Trophoblast cell (in vitro differentiated cells and primary cell): ENCODE results near the gene ATG4C.

Source experiments
- DNase-seq, 2 donors: peaks; one replicate each; pipeline ENCODE4 v3.0.0-alpha.2; 2016
- H2AFZ ChIP-seq: 2 replicates; pipeline ENCODE4 v1.6.1; 2013; ENCODE audit warnings: low read length, moderate library complexity, mild to moderate bottlenecking; ENCODE audit not compliant: insufficient read depth, poor library complexity
- H2AK5ac ChIP-seq: 2 replicates; pipeline ENCODE4 v1.6.1; 2013; ENCODE audit warnings: mild to moderate bottlenecking, low read length
- H2BK120ac ChIP-seq: 2 replicates; pipeline ENCODE4 v1.6.1; 2013; ENCODE audit warnings: low read length, mild to moderate bottlenecking, moderate library complexity; ENCODE audit not compliant: insufficient read depth, poor library complexity
- H2BK12ac ChIP-seq: 2 replicates; pipeline ENCODE4 v1.6.1; 2013; ENCODE audit warnings: mild to moderate bottlenecking, low read length, moderate library complexity
- H2BK5ac ChIP-seq: 2 replicates; pipeline ENCODE4 v1.6.1; 2013; ENCODE audit warnings: low read length, low read depth, moderate library complexity, mild to moderate bottlenecking; ENCODE audit not compliant: poor library complexity
- H3K14ac ChIP-seq: 2 replicates; pipeline ENCODE4 v1.6.1; 2013; ENCODE audit warnings: mild to moderate bottlenecking, low read length
- H3K18ac ChIP-seq: 2 replicates; pipeline ENCODE4 v1.6.1; 2013; ENCODE audit warnings: mild to moderate bottlenecking, low read length
- H3K23ac ChIP-seq: 2 replicates; pipeline ENCODE4 v1.6.1; 2013; ENCODE audit warnings: low read length
- H3K27ac ChIP-seq: 2 replicates; pipeline ENCODE4 v1.5.1; 2013; ENCODE audit warnings: low read depth, mild to moderate bottlenecking, inconsistent platforms, low read length, moderate library complexity
- H3K27me3 ChIP-seq: 2 replicates; pipeline ENCODE4 v1.6.1; 2013; ENCODE audit warnings: inconsistent platforms, mild to moderate bottlenecking, low read length, moderate library complexity; ENCODE audit not compliant: insufficient read depth
- H3K36me3 ChIP-seq, 2 experiments: 1 replicate in 1 of 2; 2 replicates in 1 of 2; pipeline ENCODE4 v1.6.1; 2013; ENCODE audit warnings: low read length in 2 of 2, mild to moderate bottlenecking in 2 of 2, moderate library complexity in 1 of 2; ENCODE audit not compliant: insufficient read depth in 2 of 2, control insufficient read depth in 1 of 2
- H3K4ac ChIP-seq: 2 replicates; pipeline ENCODE4 v1.6.1; 2013; ENCODE audit warnings: low read depth, mild to moderate bottlenecking, low read length, moderate library complexity
- H3K4me1 ChIP-seq, 2 experiments: 1 replicate in 1 of 2; 2 replicates in 1 of 2; pipeline ENCODE4 v1.6.1; 2013; ENCODE audit warnings: low read length in 2 of 2, mild to moderate bottlenecking in 2 of 2, moderate library complexity in 1 of 2; ENCODE audit not compliant: insufficient read depth in 2 of 2, control insufficient read depth in 1 of 2
- H3K4me2 ChIP-seq: 2 replicates; pipeline ENCODE4 v1.6.1; 2013; ENCODE audit warnings: inconsistent platforms, mild to moderate bottlenecking, low read length, moderate library complexity
- H3K4me3 ChIP-seq: 2 replicates; pipeline ENCODE4 v1.5.1; 2013; ENCODE audit warnings: mild to moderate bottlenecking, low read depth, low read length, inconsistent platforms
- H3K79me1 ChIP-seq: one replicate; pipeline ENCODE4 v1.6.1; 2013; ENCODE audit warnings: low read length
- H3K79me2 ChIP-seq: 2 replicates; pipeline ENCODE4 v1.6.1; 2013; ENCODE audit warnings: low read length, mild to moderate bottlenecking; ENCODE audit not compliant: control insufficient read depth, insufficient read depth, poor library complexity
- H3K9ac ChIP-seq: 2 replicates; pipeline ENCODE4 v1.6.1; 2013; ENCODE audit warnings: mild to moderate bottlenecking, low read length
- H3K9me3 ChIP-seq: 2 replicates; pipeline ENCODE4 v1.6.1; 2013; ENCODE audit warnings: low read depth, mild to moderate bottlenecking, control low read depth, inconsistent platforms, low read length; ENCODE audit not compliant: insufficient read depth
- H4K12ac ChIP-seq: 2 replicates; pipeline ENCODE4 v1.6.1; 2013; ENCODE audit warnings: low read depth, mild to moderate bottlenecking, low read length, moderate library complexity
- H4K8ac ChIP-seq: 2 replicates; pipeline ENCODE4 v1.6.1; 2013; ENCODE audit warnings: low read depth, mild to moderate bottlenecking, low read length, moderate library complexity
- H4K91ac ChIP-seq: one replicate; pipeline ENCODE4 v1.6.1; 2013; ENCODE audit warnings: low read depth, mild to moderate bottlenecking, low read length, moderate library complexity
- WGBS: extraction: QIAGEN DNeasy Blood & Tissue Kit; methylation state at CpG from one replicate; pipeline ENCODE4 v1.1.7; 2013; ENCODE audit warnings: missing lambda C conversion rate; ENCODE audit not compliant: insufficient read length, insufficient coverage; ENCODE audit errors: extremely low coverage; 5-methylcytosine and 5-hydroxymethylcytosine counted together

ATG4C gene

GRCh38 chr1:62887799-62888507 lies 104.0 kb downstream of the ATG4C start:
- H3K36me3 ChIP-seq: no peaks in the 10 kb centered on the region
- no peak overlapping the region for H4K8ac ChIP-seq
- H2BK12ac ChIP-seq: no peak overlapping the region
- H2AK5ac ChIP-seq: no peak overlapping the region
- no CpG with 5 or more reads among the region's 6 CpGs for WGBS
- H2AFZ ChIP-seq: no peak overlapping the region
- H3K79me1 ChIP-seq: no peaks in the 10 kb centered on the region
- H3K4me1 ChIP-seq: no peaks in the 10 kb centered on the region
- H3K4me3 ChIP-seq: no peak overlapping the region
- H2BK120ac ChIP-seq: no peak overlapping the region
- no peaks in the 10 kb centered on the region for H3K9me3 ChIP-seq
- H2BK5ac ChIP-seq: no peak overlapping the region
- no peaks in the 10 kb centered on the region for H3K27me3 ChIP-seq
- no peak overlapping the region for H3K9ac ChIP-seq
- no peak overlapping the region for H3K4me2 ChIP-seq
- no peak overlapping the region for H3K23ac ChIP-seq
- no peaks in the 10 kb centered on the region for H3K79me2 ChIP-seq
- H4K12ac ChIP-seq: no peak overlapping the region
- H3K4ac ChIP-seq: no peak overlapping the region
- no peak overlapping the region for H3K18ac ChIP-seq
- H3K14ac ChIP-seq: no peak overlapping the region
- no peak for DNase-seq
- no peak overlapping the region for H3K27ac ChIP-seq
- no peak overlapping the region for H4K91ac ChIP-seq

DNA sequence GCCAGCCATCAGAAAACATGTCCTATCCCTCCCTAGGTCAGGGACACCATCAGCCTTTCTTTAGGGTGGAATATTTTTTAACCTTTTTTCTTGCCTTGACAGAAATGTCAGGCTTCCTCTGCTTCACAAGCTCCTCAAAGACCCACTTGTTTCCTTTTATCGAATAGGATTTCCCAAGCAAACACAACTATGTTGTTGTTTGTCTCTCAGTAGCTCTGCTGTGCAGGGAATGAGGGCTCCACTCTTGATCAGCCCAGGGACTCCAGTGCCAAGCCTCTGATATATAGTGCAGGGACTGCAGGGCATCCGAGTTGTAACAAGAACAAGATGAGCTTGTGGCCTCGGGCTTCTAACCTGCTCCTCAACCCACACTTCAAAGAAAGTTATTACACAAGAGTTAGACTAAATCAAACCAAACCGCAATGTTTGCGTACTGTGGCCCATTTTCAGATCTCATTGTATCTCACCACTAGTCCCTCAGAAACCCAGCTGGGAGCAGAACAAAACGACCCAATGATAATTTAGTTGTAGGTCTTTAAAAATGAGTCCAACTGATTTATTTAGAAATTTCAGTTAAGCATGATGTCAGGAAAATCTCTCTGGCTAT lies 108.1 kb downstream of the ATG4C start:
- no peak overlapping the region for H3K9ac ChIP-seq
- no peak overlapping the region for H2AK5ac ChIP-seq
- H4K91ac ChIP-seq: no peak overlapping the region
- no peak overlapping the region for H3K4ac ChIP-seq
- H2BK120ac ChIP-seq: no peak overlapping the region
- no peaks in the 10 kb centered on the region for H3K9me3 ChIP-seq
- no peak overlapping the region for H4K12ac ChIP-seq
- H3K27me3 ChIP-seq: no peaks in the 10 kb centered on the region
- no peak overlapping the region for H4K8ac ChIP-seq
- no peak overlapping the region for H3K18ac ChIP-seq
- H3K14ac ChIP-seq: no peak overlapping the region
- H3K23ac ChIP-seq: no peak overlapping the region
- H3K27ac ChIP-seq: no peak overlapping the region
- H2BK12ac ChIP-seq: no peak overlapping the region
- no CpG with 5 or more reads among the region's 6 CpGs for whole genome bisulfite sequencing
- no peak overlapping the region for H3K4me3 ChIP-seq
- no peak overlapping the region for H2AFZ ChIP-seq
- peak in 1 of 2 donors; percentile 5 for DNase-seq
- H3K79me2 ChIP-seq: no peaks in the 10 kb centered on the region
- H3K4me1 ChIP-seq: no peaks in the 10 kb centered on the region
- no peak overlapping the region for H3K4me2 ChIP-seq
- no peaks in the 10 kb centered on the region for H3K36me3 ChIP-seq
- H2BK5ac ChIP-seq: no peak overlapping the region
- no peaks in the 10 kb centered on the region for H3K79me1 ChIP-seq

DNA sequence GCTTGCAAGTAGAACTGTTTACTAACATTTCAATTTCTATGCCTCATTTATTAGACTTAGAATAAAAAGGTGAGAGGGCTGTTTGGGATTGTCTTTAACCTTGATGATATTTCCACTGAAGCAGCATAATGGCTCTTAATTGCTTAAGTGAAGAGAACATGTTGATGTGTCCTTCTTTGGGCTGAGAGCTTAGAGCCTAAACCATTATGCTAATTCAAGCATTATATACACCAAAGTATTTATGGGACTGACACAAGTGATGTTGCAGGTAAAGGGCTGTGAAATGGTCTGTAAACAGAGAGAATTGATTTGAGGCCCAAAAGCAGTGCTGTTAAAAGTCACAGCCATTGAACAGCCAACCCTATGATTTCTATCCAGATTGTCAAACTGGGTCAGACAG lies 113.9 kb downstream of the ATG4C start:
- Histone ChIP-seq H3K4ac (no peak overlapping the region), H2BK120ac (no peak overlapping the region), H3K79me2 (no peaks in the 10 kb centered on the region), H3K14ac (no peak overlapping the region), H3K4me3 (no peak overlapping the region), H3K9ac (no peak overlapping the region), H2BK12ac (no peak overlapping the region), H3K36me3 (no peaks in the 10 kb centered on the region), H3K4me1 (no peaks in the 10 kb centered on the region), H3K4me2 (no peak overlapping the region), H4K12ac (no peak overlapping the region), H2AFZ (no peak overlapping the region), H3K27ac (no peak overlapping the region), H2BK5ac (no peak overlapping the region), H3K18ac (no peak overlapping the region), H3K79me1 (no peaks in the 10 kb centered on the region), H2AK5ac (no peak overlapping the region), H3K23ac (no peak overlapping the region), H3K9me3 (no peaks in the 10 kb centered on the region), H4K8ac (no peak overlapping the region), H3K27me3 (no peaks in the 10 kb centered on the region), H4K91ac (no peak overlapping the region)
- DNase-seq: no peak

DNA sequence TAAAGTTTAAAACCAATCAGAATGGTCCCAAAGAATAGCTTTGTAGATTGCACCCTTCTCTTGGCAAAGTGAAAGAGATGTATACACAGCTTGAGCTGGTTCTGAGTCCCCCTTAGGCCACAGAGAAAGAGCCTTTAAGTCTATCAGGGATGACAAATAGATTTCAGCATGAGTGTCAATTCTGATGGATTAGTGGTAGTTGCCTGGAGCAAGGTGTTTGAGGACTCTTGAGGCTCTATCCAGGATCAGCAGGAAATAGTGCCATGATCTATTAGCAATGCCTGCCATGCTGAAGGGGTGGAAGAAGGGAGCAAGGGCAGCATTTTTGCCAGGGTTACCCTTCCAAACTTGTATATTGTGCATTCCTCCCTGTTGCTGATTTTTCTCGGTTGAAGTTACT lies 116.6 kb downstream of the ATG4C start:
- no peak overlapping the region for H3K14ac ChIP-seq
- no peaks in the 10 kb centered on the region for H3K79me1 ChIP-seq
- H3K4me1 ChIP-seq: no peaks in the 10 kb centered on the region
- no peak overlapping the region for H4K12ac ChIP-seq
- no peaks in the 10 kb centered on the region for H3K27me3 ChIP-seq
- no peak overlapping the region for H2BK5ac ChIP-seq
- DNase-seq: no peak
- no peaks in the 10 kb centered on the region for H3K9me3 ChIP-seq
- no peak overlapping the region for H2BK120ac ChIP-seq
- H3K4me2 ChIP-seq: no peak overlapping the region
- H2AK5ac ChIP-seq: no peak overlapping the region
- no peak overlapping the region for H4K91ac ChIP-seq
- no peak overlapping the region for H3K4ac ChIP-seq
- WGBS: no CpG with 5 or more reads among the region's 1 CpG
- no peak overlapping the region for H2BK12ac ChIP-seq
- H3K9ac ChIP-seq: no peak overlapping the region
- no peak overlapping the region for H3K18ac ChIP-seq
- H3K4me3 ChIP-seq: no peak overlapping the region
- H3K79me2 ChIP-seq: no peaks in the 10 kb centered on the region
- no peaks in the 10 kb centered on the region for H3K36me3 ChIP-seq
- H2AFZ ChIP-seq: no peak overlapping the region
- H3K23ac ChIP-seq: peak overlapping the region; percentile 76
- no peak overlapping the region for H4K8ac ChIP-seq
- no peak overlapping the region for H3K27ac ChIP-seq
